ENCODE measurements around the gene DDX10.

The DDX10 gene

GRCh38 chr11:108914981-108915380 lies 250.1 kb downstream of the DDX10 start:
- no peak for DNase-seq

DNA sequence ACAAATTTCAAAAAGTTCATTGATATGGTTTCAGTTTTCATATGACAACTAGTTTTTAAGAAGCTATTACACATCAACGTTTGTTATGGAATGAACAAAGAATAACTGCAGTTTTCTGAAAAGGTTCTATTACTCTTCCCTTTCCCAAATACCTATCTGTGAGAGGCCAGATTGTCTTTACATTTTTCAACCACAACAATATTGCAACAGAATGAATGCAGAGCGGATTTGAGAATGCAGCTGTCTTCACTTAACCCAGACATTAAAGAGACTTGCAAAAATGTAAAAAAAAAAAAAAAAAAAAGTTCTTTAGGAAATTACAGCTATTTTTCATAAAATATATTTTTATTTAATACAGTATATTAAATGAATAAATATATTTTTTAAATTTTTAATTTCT lies 250.8 kb downstream of the DDX10 start:
- DNase-seq, result no peak

GRCh38 chr11:108916290-108916689 lies 251.4 kb downstream of the DDX10 start:
- DNase-seq, result no peak

DNA sequence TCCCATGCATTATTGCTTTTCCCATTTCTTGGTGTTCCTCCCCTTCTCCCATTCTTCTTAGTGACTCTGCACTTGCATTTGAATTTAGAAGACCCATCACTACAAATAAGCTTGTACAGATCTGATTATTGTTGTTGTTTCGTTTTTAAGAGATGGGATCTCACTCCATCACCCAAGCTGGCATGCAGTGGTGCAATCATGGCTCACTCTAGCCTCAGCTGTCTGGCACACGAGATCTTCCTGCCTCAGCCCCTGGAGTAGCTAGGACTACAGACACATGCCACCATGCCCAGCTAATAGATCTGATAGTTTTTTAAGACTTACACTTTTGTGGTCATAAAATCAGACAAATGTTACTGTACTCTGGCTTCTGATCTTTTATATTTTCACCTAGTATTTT lies 252.1 kb downstream of the DDX10 start:
- DNase-seq, result no peak

DNA sequence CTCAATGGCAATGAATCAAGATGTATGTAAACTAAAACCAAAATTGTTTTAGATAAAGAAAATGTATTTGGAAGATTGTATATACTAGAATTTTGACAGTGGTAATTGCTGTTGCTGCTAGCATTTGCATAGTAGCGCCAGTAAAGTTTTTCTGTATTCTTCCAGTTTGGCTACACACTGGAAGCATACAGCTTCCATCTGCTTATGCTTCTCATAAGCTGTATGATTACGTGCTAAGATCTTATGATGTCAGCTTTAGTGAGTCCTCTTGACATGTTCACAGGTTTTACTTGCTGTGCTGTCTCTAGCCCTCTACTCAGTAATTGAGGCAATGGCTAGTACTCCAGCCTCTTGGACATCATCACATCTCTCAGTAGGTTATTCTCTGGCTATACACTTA lies 256.3 kb downstream of the DDX10 start:
- no peak for DNase-seq

GRCh38 chr11:108922241-108922640 lies 257.4 kb downstream of the DDX10 start:
- no peak for DNase-seq

DNA sequence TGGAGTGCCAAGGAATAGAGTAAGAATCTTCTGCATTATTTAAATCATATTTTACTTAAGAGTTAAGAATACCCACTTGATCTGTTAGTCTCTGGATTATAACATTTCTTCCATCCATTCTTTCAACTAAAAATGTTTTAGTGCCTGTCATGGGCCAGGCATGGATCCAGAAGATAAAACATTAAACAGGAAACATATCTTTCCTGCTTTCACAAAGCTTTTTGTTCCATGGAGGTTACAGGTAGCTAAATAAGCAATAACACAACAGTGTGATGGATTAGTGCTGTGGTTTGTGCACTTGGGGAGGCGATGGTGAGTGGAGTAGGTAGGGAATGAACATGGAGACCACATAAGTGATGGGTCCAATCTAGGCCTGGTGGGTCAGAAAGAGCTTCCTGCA lies 258.5 kb downstream of the DDX10 start:
- no peak for DNase-seq

DNA sequence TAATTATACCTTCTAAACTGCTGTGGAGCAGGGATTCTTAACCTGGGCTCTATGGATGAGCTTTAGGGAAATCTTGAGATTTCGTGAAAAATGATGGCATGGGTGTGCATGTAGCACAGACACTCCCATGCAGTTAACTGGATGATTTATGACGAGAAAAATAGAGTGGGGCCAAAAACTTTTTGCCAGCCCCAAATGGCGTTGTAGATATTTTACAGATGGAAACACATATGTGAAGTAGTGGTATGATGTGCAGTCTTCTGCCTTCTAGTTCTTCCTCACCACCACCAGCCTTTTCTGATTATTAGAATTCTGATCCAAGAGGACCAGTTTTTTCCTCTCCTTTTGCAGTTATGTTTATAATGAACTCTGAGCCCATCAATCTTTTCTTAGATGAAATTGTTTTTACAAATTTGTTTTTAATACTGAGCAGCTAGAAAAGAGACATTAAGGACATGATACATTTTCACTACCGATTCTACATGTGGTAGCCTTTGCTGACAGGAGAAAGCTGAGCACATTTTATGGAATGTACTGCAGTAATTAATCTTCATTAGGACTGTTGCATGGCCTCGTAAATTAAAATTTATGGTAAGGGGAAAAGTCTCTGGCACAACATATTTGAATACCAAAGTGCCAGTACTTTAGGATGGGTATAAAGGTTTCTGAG lies 261.4 kb downstream of the DDX10 start:
- no peak for DNase-seq

DNA sequence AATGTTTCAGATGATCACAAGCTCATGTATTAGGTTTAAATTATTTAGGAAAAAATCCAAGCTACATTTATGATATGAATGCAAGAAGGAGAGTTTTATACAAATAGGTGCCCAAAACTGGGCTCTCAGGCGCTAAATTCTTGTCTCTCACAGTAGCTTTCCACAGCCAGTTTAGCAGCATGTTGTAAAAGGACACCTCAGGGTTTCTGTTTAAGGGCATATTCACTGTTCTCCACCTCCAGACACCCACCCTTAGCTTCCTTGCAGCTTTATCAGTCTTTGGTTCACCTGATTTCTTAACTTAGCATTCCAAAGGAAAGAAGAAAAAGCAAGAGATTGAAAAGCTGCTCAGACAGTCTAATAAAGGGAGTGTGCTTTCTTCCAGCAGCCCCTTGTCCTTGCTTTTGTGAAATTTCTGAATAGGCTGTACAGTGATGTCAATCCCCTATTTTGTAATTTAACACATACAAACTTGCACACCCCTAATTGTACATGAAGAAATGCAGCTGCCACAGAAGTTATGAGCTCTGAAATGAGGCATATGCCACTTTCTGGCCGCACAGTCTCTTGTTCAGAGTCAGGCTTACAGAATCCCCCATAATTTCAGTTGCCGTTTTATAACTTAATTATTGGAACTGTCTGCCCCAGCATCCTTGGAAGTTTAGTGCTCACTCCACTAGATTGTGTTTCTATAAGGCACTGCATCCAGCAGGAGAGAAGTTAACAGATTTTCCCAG lies 262.1 kb downstream of the DDX10 start:
- DNase-seq, result no peak

DNA sequence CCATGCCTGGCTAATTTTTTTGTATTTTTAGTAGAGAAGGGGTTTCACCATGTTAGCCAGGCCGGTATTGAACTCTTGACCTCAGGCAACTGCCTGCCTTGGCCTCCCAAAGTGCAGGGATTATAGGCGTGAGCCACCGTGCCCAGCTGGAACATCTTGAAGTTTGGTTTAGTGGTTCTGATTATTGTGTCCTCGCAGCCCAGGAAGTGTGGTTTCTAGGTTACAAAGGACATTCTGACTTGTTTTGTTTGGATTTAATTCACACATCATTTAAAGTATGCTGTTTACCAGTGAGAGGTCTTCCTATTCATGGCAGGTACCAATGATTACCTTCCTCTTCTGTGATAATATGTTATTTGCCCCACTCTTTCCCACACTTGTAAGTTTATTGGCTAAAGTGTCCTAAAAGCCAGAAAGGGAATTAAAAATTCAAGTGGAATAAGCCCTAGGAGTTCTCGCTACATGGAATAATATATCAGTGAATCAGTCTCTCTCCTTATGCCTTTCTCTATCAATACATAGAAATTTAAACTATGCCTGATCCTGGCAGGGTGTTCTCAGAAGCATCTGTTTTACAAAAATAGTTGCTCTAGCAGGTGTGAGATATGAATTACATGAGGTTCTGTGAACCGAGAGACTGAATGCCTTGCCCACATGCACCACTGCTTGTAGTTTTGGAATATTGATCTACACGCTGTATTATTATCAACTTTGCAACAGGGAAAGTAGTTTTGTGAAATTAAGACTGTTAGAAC lies 263.1 kb downstream of the DDX10 start:
- no peak for DNase-seq

DNA sequence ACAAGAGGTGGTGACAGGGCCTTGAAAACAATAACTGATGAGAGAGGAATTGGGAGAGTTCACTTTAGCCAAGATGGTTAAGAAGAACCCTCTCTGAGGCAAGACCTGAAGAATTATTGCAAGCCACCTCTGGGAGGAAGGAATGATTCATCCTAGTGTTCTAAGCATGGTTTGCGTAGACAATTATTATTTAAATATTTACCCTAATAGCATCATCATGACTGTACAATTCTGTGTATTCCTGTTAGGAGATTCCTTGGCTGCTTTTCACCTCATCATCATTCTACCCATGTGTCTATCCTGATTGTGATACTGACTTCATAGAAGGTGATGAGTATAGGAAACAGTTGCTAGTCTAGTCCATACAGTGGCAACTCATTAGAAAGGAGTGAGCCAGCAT lies 264.4 kb downstream of the DDX10 start:
- no peak for DNase-seq

DNA sequence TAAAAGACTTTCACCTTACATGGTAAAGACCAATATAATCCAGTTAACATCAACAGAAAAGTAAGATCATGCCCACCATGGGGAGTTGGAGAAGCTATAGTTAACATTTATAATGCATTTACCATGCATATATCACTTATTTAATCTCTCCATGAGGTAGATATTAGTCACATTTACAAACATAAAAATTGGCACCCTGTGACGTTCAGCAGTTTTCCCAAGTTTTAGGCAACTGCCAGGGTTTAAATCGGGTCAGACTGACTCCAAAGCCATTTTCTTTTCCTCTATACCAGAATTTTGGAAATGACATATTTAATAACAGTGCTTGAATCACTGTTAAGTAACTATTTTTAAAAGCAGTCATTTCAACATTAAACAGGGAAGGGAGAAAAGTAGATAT lies 266.3 kb downstream of the DDX10 start:
- DNase-seq, result no peak

- no peak for DNase-seq
These were observed 268.8 kb downstream of the DDX10 start for GRCh38 chr11:108933630-108934029.

- no peak for DNase-seq
These were observed 269.4 kb downstream of the DDX10 start for GRCh38 chr11:108934289-108934688.

DNA sequence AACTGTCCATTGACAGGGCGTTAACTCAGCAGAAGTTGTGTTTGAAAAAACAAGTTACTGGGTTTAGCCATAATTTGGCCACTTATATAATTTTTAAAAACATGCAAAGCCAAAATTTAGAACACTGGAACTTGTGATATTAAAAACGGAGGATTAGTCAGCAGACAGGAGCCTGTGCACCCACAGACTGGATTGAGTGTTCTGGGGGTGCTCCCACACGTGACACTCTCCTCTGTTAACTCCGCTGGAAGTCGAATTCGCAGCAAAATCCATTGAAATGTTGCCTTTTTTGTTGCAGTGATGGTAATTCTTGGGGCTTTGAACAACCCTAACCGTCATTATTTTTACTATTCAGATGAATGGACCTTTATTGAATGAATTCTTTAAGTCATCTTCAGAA lies 269.8 kb downstream of the DDX10 start:
- DNase-seq, result no peak

GRCh38 chr11:108937746-108938145 lies 272.9 kb downstream of the DDX10 start:
- DNase-seq, result no peak

DNA sequence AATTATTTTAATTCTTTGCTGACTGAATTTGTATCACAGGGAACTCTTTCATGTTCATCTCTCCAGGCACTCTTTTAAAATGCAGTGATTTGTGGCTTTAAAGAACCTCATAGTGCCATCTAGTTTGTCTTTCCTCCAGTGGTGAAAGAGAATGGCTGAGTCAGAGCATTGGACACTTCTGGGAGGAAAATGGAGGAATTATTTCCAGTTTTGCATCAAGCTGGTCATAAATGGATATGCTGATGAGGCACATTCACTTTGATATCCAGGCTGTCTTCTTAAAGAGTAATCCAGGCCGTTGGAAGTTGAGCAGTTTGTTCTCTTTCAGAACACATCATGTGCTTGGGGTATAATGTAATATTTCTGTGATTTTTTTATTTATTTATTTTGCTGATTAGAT lies 273.7 kb downstream of the DDX10 start:
- no peak for DNase-seq

DNA sequence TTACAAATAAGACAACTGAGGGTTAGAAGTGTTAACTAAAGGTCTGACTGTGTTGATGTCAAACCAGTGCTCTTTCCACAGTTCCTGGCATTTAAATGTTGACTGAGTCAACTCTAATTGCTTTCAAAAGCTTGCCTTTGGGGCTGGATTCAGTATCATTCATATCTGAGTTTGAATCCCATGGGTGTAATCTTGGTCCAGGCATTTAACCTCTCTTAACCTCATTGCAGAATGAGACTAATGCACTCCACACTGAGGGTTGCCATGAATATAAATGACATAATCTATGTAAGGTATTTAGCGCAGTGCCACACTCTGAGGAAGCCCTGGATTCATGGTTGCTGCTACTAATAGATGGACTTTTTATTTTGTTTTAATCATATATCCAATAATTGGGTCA lies 274.3 kb downstream of the DDX10 start:
- DNase-seq, result no peak

DNA sequence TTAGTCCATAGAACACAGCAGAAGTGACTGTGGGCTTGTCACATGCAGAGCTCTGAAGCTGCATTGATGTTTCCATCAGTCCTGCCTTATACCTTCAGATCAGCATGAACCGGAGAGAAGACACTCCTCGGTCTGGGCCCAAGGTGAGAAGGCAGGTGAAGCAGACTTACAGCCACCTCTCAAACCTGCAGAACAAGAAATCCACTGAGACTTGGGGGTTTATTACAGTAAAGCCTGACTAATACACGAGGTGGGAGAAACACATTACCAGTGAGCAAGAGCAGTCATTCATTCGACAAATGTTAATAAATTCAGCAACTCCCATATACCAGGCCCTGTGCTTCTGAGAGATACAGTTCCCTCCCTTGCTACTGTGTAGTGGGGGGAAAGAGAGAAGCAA lies 279.0 kb downstream of the DDX10 start:
- no peak for DNase-seq

DNA sequence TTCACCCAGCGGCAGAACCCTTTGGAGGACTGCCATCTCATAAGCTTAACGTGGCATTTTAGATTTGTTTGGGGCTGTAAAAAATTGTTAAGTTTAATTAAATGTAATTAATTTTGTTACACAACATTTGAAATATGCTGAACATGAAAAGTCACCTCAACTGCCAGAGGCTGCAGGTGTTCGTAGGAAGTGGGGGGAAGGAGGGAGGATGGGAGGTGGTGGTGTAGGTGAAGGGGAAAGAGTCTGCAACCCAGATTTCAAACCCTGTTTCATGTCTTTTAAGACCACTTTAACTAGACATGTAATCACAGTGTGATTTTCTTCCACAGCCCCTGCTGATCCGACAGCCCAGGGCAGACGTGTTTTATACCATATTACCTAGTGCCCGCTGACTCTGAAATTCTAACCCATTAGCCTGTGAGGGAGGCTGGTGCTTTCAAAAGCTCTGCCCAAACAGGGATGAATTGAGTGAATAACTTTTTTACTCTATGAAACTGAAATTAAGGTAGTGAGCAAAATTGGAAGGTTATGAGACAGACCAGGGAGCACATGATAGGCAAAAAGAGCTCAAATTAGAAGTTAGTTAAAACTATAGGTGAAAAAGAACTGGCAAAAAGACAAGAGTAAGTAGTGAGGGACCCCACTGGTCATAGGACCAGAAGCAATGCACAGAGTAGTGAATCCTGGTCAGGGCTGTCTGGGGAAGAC lies 279.8 kb downstream of the DDX10 start:
- no peak for DNase-seq

DNA sequence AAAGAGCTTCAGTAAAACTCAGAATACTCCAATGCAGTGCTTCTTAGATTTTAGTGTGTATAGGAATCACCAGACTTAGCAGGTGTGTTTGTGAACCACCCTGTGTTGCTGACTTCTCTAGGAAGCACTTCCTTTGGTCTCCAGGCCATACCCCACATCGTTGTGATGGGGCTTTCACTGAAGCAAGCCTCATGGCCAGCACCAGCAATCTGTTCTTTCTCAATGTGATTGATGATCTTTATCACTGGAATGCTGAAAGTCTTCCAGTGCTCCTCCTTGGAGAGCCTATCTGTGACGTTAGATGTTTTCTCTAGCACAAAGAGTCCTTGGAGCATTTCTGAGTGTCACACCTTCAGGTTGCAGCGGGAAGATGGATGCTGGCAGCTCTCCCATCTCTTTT lies 280.5 kb downstream of the DDX10 start:
- DNase-seq, result no peak

DNA sequence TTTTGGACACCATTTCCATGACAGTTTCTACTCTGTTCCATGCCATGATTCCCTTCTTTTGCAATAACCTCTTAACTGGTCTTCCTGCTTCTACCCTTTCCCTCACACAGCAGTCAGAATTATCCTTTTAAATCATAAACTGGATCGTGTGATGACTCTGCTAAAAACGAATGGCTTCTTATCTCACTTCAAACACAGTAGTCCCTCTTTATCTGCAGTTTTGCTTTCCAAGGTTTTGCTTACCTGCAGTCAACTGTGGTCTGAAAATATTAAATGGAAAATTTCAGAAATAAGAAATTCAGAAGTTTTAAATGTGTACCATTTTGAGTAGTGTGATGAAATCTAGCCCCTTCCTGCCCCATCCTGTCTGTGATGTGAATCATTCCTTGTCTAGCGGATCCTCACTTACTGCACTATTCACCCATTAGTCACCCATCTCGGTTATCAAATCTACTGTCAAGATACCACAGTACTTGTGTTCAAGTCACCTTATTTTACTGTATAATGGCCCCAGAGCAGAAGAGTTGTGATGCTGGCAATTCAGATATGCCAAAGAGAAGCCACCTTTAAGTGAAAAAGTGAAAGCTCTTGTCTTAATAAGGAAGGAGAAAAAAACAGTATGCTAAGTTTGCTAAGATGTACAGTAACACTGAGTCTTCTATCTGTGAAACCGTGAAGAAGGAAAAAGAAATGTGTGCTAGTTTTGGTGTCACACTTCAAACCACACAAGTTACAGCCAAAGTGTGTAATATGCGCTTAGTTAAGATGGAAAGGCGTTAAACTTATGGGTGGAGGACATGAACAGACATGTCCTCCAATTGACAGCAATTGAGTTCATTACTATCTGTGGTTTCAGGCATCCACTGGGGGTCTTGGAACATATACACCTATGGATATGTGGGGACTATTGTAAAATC lies 283.0 kb downstream of the DDX10 start:
- DNase-seq, result no peak

Data from left hindlimb (tissue), 1 donor.